CD4-positive, alpha-beta T cell treated with Interleukin-6 for 4 hours (primary cell): ENCODE data around the gene ARHGAP35.
"Not testable (repeated sequence)": the region's sequence is repeated elsewhere in the genome, so short reads cannot be mapped to it uniquely, and the experiment has no call there.

Source experiments
- DNase-seq: peaks from one replicate; pipeline ENCODE4 v3.0.0-alpha.2; 2020; ENCODE audit warnings: mixed read lengths

ARHGAP35 gene

DNA sequence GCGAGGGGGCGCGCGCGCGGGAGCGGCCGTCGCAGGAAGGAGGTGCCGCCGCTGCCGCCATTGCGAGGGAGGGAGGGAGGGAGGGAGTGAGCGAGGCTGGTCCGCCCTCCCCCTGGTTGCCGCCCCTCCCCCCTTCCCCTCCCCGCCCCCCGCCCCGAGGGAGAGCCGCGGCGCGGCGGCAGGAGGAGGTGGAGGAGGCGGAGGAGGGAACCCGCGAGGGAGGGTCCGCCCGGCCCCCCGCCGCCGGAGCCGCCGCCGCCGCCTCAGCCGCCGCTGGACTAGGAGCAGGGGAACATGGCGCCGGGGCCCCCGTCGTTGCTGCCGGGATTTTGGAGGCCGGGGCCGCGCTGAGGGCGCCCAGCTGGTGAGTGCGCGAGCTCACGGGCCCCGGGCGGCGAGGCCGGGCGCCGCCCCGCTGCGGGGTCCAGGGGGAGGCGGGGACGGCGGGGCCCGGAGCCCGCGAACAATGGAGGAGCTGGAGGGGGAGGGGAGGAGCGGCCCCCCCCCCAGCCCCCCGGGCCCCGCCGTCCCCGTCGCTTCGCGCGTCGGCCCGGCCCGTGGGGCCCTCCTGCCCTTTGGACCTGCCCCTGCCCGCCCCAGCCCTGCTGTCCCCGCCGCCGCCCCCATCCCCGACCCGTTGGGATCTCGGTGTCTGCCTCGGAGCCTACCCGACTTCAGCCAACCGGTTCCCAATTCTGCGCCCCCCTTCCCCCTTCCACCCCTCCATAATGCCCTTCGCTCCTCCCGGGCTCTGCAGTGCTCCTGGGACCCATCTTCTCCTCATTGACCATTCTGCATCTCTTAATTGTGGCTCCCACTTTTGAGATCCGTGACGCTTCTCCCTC lies at the start of gene ARHGAP35:
TSS of gene ARHGAP35 (plus strand) at position 152 of the 845 bp plus-strand sequence. CDS start 57,679 bp downstream, outside the sequence.
- peak; percentile 89 for DNase-seq

DNA sequence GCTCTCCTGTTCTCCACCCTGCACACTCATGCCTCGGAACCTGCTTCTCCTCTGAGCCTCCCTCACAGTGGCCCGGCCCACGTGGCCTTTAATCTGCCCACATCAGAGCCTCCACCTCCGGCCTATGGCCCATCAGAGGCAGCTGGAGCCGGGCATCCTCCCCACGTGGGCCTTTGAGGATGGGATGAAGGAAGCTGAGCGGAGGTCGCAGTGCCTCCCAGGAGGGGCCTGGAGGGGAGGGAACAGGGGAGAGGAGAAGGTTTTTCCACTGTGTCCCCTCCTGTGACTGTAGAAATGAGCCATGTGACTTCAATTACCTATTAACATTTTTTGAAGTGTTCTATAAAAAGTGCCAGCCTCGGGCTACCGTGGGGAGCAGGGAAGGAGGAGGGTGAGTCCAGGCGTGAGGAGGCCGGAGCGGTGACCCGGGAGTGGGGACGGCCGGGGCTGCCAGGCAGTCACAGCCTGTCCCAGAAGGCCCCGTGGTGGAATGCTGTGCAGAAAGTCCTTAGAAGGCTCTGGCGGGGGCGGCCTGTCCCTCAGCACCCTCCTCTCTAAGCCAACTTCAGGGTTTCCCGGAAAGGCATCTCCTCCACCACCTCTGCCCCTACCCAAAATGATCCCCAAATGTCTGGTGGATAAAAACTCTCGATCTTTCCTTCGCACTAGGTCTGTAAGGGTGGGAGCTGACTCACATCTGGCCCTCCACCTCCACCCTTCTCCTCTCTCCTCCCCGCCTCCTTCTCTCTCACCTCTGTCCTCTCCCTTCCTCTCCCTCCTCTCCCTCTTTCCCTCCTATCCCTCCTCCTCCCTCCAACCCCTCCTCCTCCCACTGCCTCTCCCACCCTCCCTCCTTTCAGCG lies 47.6 kb upstream of the ARHGAP35 start:
- no peak for DNase-seq

- no peak for DNase-seq
Measured at GRCh38 chr19:46813839-46814358, 46.9 kb upstream of the ARHGAP35 start.

- no peak for DNase-seq
Measured at GRCh38 chr19:46815833-46816627, 44.8 kb upstream of the ARHGAP35 start.

GRCh38 chr19:46818812-46819211 lies 42.0 kb upstream of the ARHGAP35 start:
- no peak for DNase-seq

GRCh38 chr19:46821512-46822409 lies 39.0 kb upstream of the ARHGAP35 start:
- DNase-seq = peak; percentile 74

DNA sequence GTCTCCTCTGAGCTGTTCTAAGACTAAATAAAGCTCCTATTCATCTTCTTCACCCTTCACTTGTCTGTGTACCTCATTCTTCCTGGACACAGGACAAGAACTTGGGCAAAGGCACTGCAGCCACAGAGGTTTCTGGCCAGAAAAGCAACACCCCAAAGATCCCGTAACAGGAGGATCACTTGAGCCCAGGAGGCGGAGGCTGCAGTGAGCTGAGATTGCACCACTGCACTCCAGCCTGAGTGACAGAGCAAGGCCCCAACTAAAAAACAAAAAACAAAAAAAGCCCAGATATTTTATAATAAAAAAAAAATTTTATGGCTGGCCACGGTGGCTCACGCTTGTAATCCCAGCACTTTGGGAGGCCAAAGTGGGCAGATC lies 38.4 kb upstream of the ARHGAP35 start:
- DNase-seq = not testable (repeated sequence)

DNA sequence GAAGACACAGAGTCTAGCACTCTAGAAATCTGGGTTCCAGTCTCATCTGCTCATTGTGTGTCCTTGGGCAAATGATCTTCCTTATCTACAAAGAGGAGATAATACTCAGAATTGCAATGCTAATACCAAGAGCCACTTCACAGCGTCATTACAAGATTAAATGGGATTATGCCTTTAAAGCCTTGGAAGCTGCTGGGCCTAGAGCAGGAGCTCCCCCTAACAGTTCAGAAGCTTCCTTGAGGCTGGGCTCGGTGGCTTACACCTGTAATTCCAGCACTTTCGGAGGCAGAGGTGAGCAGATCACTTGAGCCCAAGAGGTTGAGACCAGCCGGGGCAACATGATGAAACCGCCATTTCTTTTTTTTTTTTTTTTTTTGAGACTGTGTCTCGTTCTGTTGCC lies 37.7 kb upstream of the ARHGAP35 start:
- DNase-seq = no peak

- no peak for DNase-seq
Measured at GRCh38 chr19:46824890-46825730, 35.7 kb upstream of the ARHGAP35 start.

GRCh38 chr19:46825731-46826055 lies 35.1 kb upstream of the ARHGAP35 start:
- DNase-seq = no peak

DNA sequence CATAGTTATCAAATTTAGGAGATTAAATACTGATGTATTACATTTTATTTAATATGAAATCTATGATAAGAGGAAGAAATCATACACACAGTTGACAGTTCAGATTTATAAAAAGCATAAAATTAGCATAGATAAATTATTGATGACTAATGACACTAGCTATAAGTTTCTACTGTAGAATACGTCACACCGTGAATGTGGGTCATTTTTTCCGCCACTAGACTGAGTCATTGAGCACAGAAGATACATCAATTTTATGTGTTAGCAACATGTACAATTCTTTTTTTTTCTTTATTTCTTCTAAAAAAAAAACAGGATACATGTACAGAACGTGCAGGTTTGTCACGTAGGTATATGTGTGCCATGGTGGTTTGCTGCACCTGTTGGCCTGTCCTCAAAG lies 32.3 kb upstream of the ARHGAP35 start:
- peak; percentile 9 for DNase-seq

GRCh38 chr19:46830864-46831263 lies 29.9 kb upstream of the ARHGAP35 start:
- DNase-seq = no peak

DNA sequence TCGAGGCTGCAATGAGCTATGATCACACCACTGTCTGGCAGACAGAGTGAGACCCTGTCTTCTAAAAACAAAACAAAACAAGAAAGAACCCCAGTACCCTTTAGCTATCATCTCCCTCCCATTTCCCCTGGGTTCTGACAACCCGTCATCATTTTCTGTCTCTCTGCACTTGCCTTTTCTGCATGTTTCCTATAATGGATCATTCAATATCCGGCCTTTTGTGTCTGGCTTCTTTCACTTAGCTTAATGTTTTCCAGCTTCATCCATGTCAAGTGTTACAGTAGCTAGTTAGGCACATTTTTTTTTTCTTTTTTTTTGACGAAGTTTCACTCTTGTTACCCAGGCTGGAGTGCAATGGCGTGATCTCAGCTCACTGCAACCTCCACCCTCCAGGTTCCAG lies 26.7 kb upstream of the ARHGAP35 start:
- DNase-seq = no peak

GRCh38 chr19:46834984-46835383 lies 25.8 kb upstream of the ARHGAP35 start:
- no peak for DNase-seq

DNA sequence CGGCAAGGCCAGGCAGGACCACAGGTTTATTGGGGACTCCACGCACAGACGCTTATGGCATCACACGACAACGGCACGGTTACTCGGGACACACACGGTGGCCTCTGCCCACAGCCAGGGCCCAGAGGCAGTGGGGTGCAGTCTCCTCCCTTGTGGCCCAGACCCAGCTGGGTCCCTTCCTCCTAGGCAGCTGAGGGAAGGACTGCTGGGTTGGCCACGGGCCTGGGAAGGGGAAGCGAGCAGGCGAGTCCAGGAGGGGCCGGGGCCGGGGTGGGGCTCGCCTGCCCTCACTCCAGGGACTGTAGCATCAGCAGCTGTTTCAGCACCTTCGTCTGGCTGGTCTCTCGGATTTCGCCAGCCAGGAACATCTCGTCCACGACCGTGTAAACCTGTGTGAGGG lies 22.6 kb upstream of the ARHGAP35 start:
- DNase-seq = no peak

- DNase-seq = no peak
Measured at GRCh38 chr19:46839752-46840497, 20.9 kb upstream of the ARHGAP35 start.

- peak; percentile 70 for DNase-seq
Measured at GRCh38 chr19:46840498-46840942, 20.3 kb upstream of the ARHGAP35 start.

DNA sequence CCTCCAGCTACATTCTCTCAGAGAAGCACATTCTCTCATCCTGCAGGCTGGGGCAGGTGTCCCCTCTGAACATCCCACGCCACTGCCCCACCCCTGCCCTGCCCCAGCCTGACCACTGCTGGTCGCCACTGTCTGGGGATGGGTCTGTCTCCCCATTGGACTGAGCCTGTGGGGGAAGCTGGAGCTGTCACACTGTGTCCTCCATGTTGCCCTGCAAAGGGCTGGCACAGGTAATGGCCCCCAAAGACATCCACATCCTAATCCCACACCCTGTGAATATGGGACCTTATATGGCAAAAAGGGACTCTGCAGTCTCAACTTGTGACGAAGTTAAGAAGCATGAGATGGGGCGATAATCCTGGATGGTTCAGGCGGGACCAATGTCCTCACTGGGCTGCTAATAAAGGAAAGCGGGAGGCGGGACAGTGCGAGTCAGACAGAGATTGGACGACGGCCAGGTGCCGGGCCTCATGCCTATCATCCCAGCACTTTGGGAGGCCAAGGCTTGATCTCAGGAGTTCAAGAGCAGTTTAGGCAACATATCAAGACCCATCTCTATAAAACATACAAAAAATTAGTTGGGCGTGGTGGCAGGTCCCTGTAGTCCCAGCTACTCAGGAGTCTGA lies 19.2 kb upstream of the ARHGAP35 start:
- no peak for DNase-seq

DNA sequence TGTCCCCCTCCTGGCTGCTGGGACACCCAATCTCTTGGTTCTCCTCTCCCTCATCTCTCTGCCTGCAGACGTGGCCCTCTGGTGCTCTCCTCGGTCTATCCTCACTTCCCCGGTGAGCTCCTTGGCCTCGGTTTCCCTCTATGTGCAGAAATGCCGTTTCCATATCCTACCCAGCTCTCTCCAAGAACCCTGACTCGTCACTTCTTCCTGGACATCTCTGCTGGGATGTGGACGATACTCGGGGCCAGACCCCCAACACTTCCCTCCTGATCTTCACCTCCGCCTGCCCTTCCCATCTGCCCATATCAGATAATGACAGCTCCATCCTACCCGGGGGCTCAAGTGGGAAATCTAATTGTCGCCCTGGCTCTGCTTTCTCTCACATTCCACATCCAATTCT lies 18.0 kb upstream of the ARHGAP35 start:
- no peak for DNase-seq

DNA sequence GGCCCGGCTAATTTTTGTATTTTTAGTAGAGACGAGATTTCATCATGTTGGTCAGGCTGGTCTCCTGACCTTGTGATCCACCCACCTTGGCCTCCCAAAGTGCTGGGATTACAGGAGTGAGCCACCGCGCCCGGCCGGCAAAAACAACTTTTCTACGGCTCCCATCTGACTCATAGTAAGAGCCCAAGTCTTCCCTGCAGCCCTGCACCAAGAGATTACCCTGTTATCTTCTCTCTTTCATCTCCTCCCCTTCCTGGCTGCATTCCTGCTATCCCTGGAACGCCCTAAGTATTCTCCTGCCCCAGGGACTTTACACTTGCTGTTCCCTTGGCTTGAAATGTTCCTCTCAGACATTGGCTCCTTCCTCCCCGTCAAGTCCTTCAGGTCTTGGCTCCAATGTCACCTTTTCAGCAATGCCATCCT lies 16.7 kb upstream of the ARHGAP35 start:
- no peak for DNase-seq
